ENCODE measurements around the gene SPACA6.

- TF ChIP-seq IRF4 (IDR thresholded peaks at IDR 0.05; ENCODE audit: low read depth, low read length) (no peak), SPI1 (IDR thresholded peaks at IDR 0.05; ENCODE audit: borderline replicate concordance, insufficient read depth, low read depth, low read length) (no peak), MAX (IDR thresholded peaks at IDR 0.05; ENCODE audit: low read depth, low read length) (no peak), NFIC (IDR thresholded peaks at IDR 0.05; ENCODE audit: low read depth, low read length) (no peak), CREM (IDR thresholded peaks at IDR 0.05; ENCODE audit: low read depth) (no peak), ZNF207 (IDR thresholded peaks at IDR 0.05; ENCODE audit: borderline replicate concordance) (no peak), BCL3 (IDR thresholded peaks at IDR 0.05; ENCODE audit: borderline replicate concordance, insufficient read depth, low read depth, low read length, poor library complexity, severe bottlenecking) (no peak), CTCF (IDR thresholded peaks at IDR 0.05 in 2 of 3, conservative IDR thresholded peaks at IDR 0.05 in 1 of 3; ENCODE audit: control insufficient read depth in 2 of 3, extremely low read depth in 1 of 3, insufficient read depth in 1 of 3, low read depth in 3 of 3, low read length in 3 of 3) (no peak), ZZZ3 (IDR thresholded peaks at IDR 0.05; ENCODE audit: control insufficient read depth, insufficient read length, low read depth) (no peak), NR2C2 (IDR thresholded peaks at IDR 0.05; ENCODE audit: borderline replicate concordance, control insufficient read depth, insufficient read length, low read depth) (no peak), NFXL1 (IDR thresholded peaks at IDR 0.05; ENCODE audit: borderline replicate concordance) (no peak), EP300 (IDR thresholded peaks at IDR 0.05; ENCODE audit: borderline replicate concordance in 1 of 2, control insufficient read depth in 1 of 2, low read depth in 2 of 2, low read length in 2 of 2) (no peak), BCLAF1 (IDR thresholded peaks at IDR 0.05) (no peak), ATF2 (IDR thresholded peaks at IDR 0.05; ENCODE audit: low read length) (no peak)
Measured at GRCh38 chr19:51722492-51722891, 29.4 kb downstream of the SPACA6 start.

All from GM12878 (cell line).